ENCODE data around the gene ANKRD17. TPM values are rescaled to one million over a fixed set of nuclear protein-coding genes. Genes with fewer than 3 reads are reported as not detected.

ANKRD17 gene
- polyA plus RNA-seq, 1 donor from 2014 or later, result 30.4 TPM

GRCh38 chr4:73303711-73304110 lies 45.1 kb upstream of the ANKRD17 start:
- H3K9me3 ChIP-seq (ENCODE audit: low read length), result no peaks in the 10 kb centered on the region
- H3F3A ChIP-seq (ENCODE audit: insufficient read depth, low read length, poor library complexity, severe bottlenecking), result no peaks in the 10 kb centered on the region
- no peaks in the 10 kb centered on the region for H3K27me3 ChIP-seq (ENCODE audit: insufficient read depth, low read depth, low read length)
- no peak overlapping the region for H3K9ac ChIP-seq (ENCODE audit: low read length)
- H4K20me1 ChIP-seq (ENCODE audit: insufficient read depth), result no peaks in the 10 kb centered on the region
- H3K36me3 ChIP-seq (ENCODE audit: insufficient read depth, low read length), result no peaks in the 10 kb centered on the region
- H3K4me2 ChIP-seq (ENCODE audit: low read length), result no peak overlapping the region
- no peak overlapping the region for H3K27ac ChIP-seq (ENCODE audit: low read length)
- no peaks in the 10 kb centered on the region for H3K79me2 ChIP-seq (replicated peaks; ENCODE audit: insufficient read depth, low read length)
- H3K4me3 ChIP-seq (ENCODE audit: low read length), result no peak overlapping the region
- no peak overlapping the region for H2AFZ ChIP-seq (ENCODE audit: low read depth, low read length)
- H3K9me2 ChIP-seq (ENCODE audit: insufficient read depth, low read length), result no peaks in the 10 kb centered on the region
- TF ChIP-seq TAF1 (IDR thresholded peaks at IDR 0.05; ENCODE audit: low read depth), result no peak
- no peak for TF ChIP-seq EP300 (conservative IDR thresholded peaks at IDR 0.05; ENCODE audit: poor library complexity, severe bottlenecking)
- TF ChIP-seq EZH2 (IDR thresholded peaks at IDR 0.05; ENCODE audit: borderline replicate concordance, insufficient read depth, low read length, poor library complexity, severe bottlenecking), result no peak
- no peak for TF ChIP-seq MXI1 (conservative IDR thresholded peaks at IDR 0.05; ENCODE audit: poor library complexity, severe bottlenecking)
- no peak for TF ChIP-seq SMC3 (conservative IDR thresholded peaks at IDR 0.05; ENCODE audit: poor library complexity)
- no peak for TF ChIP-seq REST (IDR thresholded peaks at IDR 0.05; ENCODE audit: borderline replicate concordance)
- no peak for TF ChIP-seq CTCF (IDR thresholded peaks at IDR 0.05; ENCODE audit: poor library complexity, severe bottlenecking)
- TF ChIP-seq POLR2AphosphoS5 (IDR thresholded peaks at IDR 0.05), result no peak
- no peak for TF ChIP-seq RAD21 (conservative IDR thresholded peaks at IDR 0.05)

- no peaks in the 10 kb centered on the region for H3K36me3 ChIP-seq (ENCODE audit: insufficient read depth, low read length)
These were observed 41.1 kb upstream of the ANKRD17 start for GRCh38 chr4:73299548-73300280.

More at GRCh38 chr4:73299548-73300280, 41.1 kb upstream of the ANKRD17 start:
- no peak overlapping the region for H3K4me3 ChIP-seq (ENCODE audit: low read length)
- no peaks in the 10 kb centered on the region for H3K9me3 ChIP-seq (ENCODE audit: low read length)
- H4K20me1 ChIP-seq (ENCODE audit: insufficient read depth), result no peaks in the 10 kb centered on the region
- H2AFZ ChIP-seq (ENCODE audit: low read depth, low read length), result no peak overlapping the region
- no peaks in the 10 kb centered on the region for H3K27me3 ChIP-seq (ENCODE audit: insufficient read depth, low read depth, low read length)
- H3K79me2 ChIP-seq (replicated peaks; ENCODE audit: insufficient read depth, low read length), result no peaks in the 10 kb centered on the region
- no peak overlapping the region for H3K9ac ChIP-seq (ENCODE audit: low read length)
- H3F3A ChIP-seq (ENCODE audit: insufficient read depth, low read length, poor library complexity, severe bottlenecking), result no peaks in the 10 kb centered on the region
- H3K27ac ChIP-seq (ENCODE audit: low read length), result no peak overlapping the region
- TF ChIP-seq REST (IDR thresholded peaks at IDR 0.05; ENCODE audit: borderline replicate concordance) (no peak), MXI1 (conservative IDR thresholded peaks at IDR 0.05; ENCODE audit: poor library complexity, severe bottlenecking) (no peak), EZH2 (IDR thresholded peaks at IDR 0.05; ENCODE audit: borderline replicate concordance, insufficient read depth, low read length, poor library complexity, severe bottlenecking) (no peak), CTCF (IDR thresholded peaks at IDR 0.05; ENCODE audit: poor library complexity, severe bottlenecking) (no peak), EP300 (conservative IDR thresholded peaks at IDR 0.05; ENCODE audit: poor library complexity, severe bottlenecking) (no peak), SMC3 (conservative IDR thresholded peaks at IDR 0.05; ENCODE audit: poor library complexity) (no peak), TAF1 (IDR thresholded peaks at IDR 0.05; ENCODE audit: low read depth) (no peak), POLR2AphosphoS5 (IDR thresholded peaks at IDR 0.05) (no peak), RAD21 (conservative IDR thresholded peaks at IDR 0.05) (no peak)
- H3K4me2 ChIP-seq (ENCODE audit: low read length), result no peak overlapping the region
- no peaks in the 10 kb centered on the region for H3K9me2 ChIP-seq (ENCODE audit: insufficient read depth, low read length)
